Activated CD8-positive, alpha-beta memory T cell treated with anti-CD3 and anti-CD28 coated beads for 4 hours (primary cell): ENCODE results near the gene F13A1.

Experiments
- DNase-seq, 2 donors: peaks; one replicate each; pipeline ENCODE4 v3.0.0-alpha.2; 2020; ENCODE audit warnings: low read depth in 2 of 2

Gene F13A1

GRCh38 chr6:6319952-6320811 is at the start of gene F13A1:
TSS of gene F13A1 (minus strand) at chr6:6320662. CDS start at chr6:6318664, 1,998 bp downstream.
- no peak for DNase-seq

GRCh38 chr6:6368684-6369052 is 48.2 kb upstream of the F13A1 start:
- no peak for DNase-seq

GRCh38 chr6:6368040-6368683 is 47.7 kb upstream of the F13A1 start:
- no peak for DNase-seq

GRCh38 chr6:6366803-6367202 is 46.3 kb upstream of the F13A1 start:
- no peak for DNase-seq

- no peak for DNase-seq
Measured at GRCh38 chr6:6365242-6365641, 44.8 kb upstream of the F13A1 start.

GRCh38 chr6:6362056-6362840 is 41.8 kb upstream of the F13A1 start:
- DNase-seq = no peak

- no peak for DNase-seq
Measured at GRCh38 chr6:6357530-6357929, 37.1 kb upstream of the F13A1 start.

GRCh38 chr6:6357032-6357431 is 36.6 kb upstream of the F13A1 start:
- no peak for DNase-seq

GRCh38 chr6:6352772-6353171 is 32.3 kb upstream of the F13A1 start:
- DNase-seq = no peak

- DNase-seq = no peak
Measured at GRCh38 chr6:6351511-6352025, 31.1 kb upstream of the F13A1 start.

- no peak for DNase-seq
Measured at GRCh38 chr6:6350696-6351095, 30.2 kb upstream of the F13A1 start.

- no peak for DNase-seq
Measured at GRCh38 chr6:6348256-6348655, 27.8 kb upstream of the F13A1 start.

GRCh38 chr6:6346427-6347023 is 26.1 kb upstream of the F13A1 start:
- DNase-seq = no peak

- no peak for DNase-seq
Measured at GRCh38 chr6:6333501-6333900, 13.0 kb upstream of the F13A1 start.

GRCh38 chr6:6332811-6333244 is 12.4 kb upstream of the F13A1 start:
- DNase-seq = no peak

GRCh38 chr6:6331946-6332601 is 11.6 kb upstream of the F13A1 start:
- no peak for DNase-seq

- no peak for DNase-seq
Measured at GRCh38 chr6:6331393-6331792, 10.9 kb upstream of the F13A1 start.

GRCh38 chr6:6330407-6330806 is 9.9 kb upstream of the F13A1 start:
- no peak for DNase-seq

GRCh38 chr6:6328451-6328850 is 8.0 kb upstream of the F13A1 start:
- DNase-seq = no peak

- DNase-seq = no peak
Measured at GRCh38 chr6:6323352-6323751, 2.9 kb upstream of the F13A1 start.

GRCh38 chr6:6320901-6321300 is 439 bp upstream of the F13A1 start:
- no peak for DNase-seq
